Activated T-cell treated with anti-CD3 and anti-CD28 coated beads for 4 hours (primary cell): ENCODE measurements around the gene NECTIN1.
"Not testable (repeated sequence)": the region's sequence is repeated elsewhere in the genome, so short reads cannot be mapped to it uniquely, and the experiment has no call there.

Experiments used
- DNase-seq: peaks from one replicate; pipeline ENCODE4 v3.0.0-alpha.2; 2020

NECTIN1 gene

GRCh38 chr11:119615003-119615881 is 113.8 kb downstream of the NECTIN1 start:
- no peak for DNase-seq

GRCh38 chr11:119614222-119615002 is 114.6 kb downstream of the NECTIN1 start:
- no peak for DNase-seq

GRCh38 chr11:119612814-119613213 is 116.2 kb downstream of the NECTIN1 start:
- DNase-seq = no peak

GRCh38 chr11:119610836-119611426 is 118.1 kb downstream of the NECTIN1 start:
- DNase-seq = no peak

GRCh38 chr11:119608781-119609180 is 120.2 kb downstream of the NECTIN1 start:
- no peak for DNase-seq

- DNase-seq = no peak
Observed at GRCh38 chr11:119608201-119608600, 120.8 kb downstream of the NECTIN1 start.

GRCh38 chr11:119607726-119608125 is 121.3 kb downstream of the NECTIN1 start:
- no peak for DNase-seq

GRCh38 chr11:119605137-119605665 is 123.8 kb downstream of the NECTIN1 start:
- no peak for DNase-seq

GRCh38 chr11:119602745-119603373 is 126.1 kb downstream of the NECTIN1 start:
- no peak for DNase-seq

- no peak for DNase-seq
Observed at GRCh38 chr11:119599864-119600541, 129.0 kb downstream of the NECTIN1 start.

GRCh38 chr11:119595941-119596340 is 133.1 kb downstream of the NECTIN1 start:
- DNase-seq = not testable (repeated sequence)

GRCh38 chr11:119594639-119595249 is 134.3 kb downstream of the NECTIN1 start:
- no peak for DNase-seq

GRCh38 chr11:119593346-119593745 is 135.7 kb downstream of the NECTIN1 start:
- DNase-seq = no peak

GRCh38 chr11:119592642-119593041 is 136.4 kb downstream of the NECTIN1 start:
- no peak for DNase-seq

- DNase-seq = no peak
Observed at GRCh38 chr11:119591836-119592310, 137.1 kb downstream of the NECTIN1 start.

- no peak for DNase-seq
Observed at GRCh38 chr11:119590651-119591351, 138.2 kb downstream of the NECTIN1 start.

GRCh38 chr11:119589001-119589400 is 140.0 kb downstream of the NECTIN1 start:
- DNase-seq = no peak
